Activated CD4-positive, alpha-beta T cell treated with anti-CD3 and anti-CD28 coated beads, Interleukin-2, amount 10 ng/mL, durations not matched to agents 24 days and 14 days (primary cell): Measurements from ENCODE around the gene MED27. TPM values are rescaled to one million over a fixed set of nuclear protein-coding genes. Genes with fewer than 3 reads are reported as not detected.

ENCODE experiments used
- DNase-seq: peaks from one replicate; pipeline ENCODE4 v3.0.0; 2022
- H3K27ac Mint-ChIP-seq: one replicate; pipeline ENCODE4 v1.8.0; 2022; ENCODE audit warnings: mild to moderate bottlenecking, mixed read lengths
- H3K27me3 Mint-ChIP-seq: one replicate; pipeline ENCODE4 v1.8.0; 2022; ENCODE audit warnings: mixed read lengths
- H3K36me3 Mint-ChIP-seq: one replicate; pipeline ENCODE4 v1.8.0; 2022; ENCODE audit warnings: low read depth, mild to moderate bottlenecking, mixed read lengths
- H3K4me1 Mint-ChIP-seq: one replicate; pipeline ENCODE4 v1.8.0; 2021; ENCODE audit warnings: mixed read lengths
- H3K4me3 Mint-ChIP-seq: one replicate; pipeline ENCODE4 v1.8.0; 2022; ENCODE audit warnings: mild to moderate bottlenecking, moderate library complexity, mixed read lengths
- H3K9me3 Mint-ChIP-seq: one replicate; pipeline ENCODE4 v1.8.0; 2021; ENCODE audit warnings: mixed read lengths
- intact Hi-C: fragments of 100-400 bp; cut with micrococcal nuclease; formaldehyde crosslinking; loops from one replicate; pipeline ENCODE4 v1.15.1; 2023
- total RNA-seq: library from RNA; stranded (reverse); gene quantifications from 2 replicates; pipeline ENCODE4 v1.2.3, GENCODE V29; 2022

Gene MED27
- total RNA-seq, 1 donor from 2014 or later, result 41.8 TPM

DNA sequence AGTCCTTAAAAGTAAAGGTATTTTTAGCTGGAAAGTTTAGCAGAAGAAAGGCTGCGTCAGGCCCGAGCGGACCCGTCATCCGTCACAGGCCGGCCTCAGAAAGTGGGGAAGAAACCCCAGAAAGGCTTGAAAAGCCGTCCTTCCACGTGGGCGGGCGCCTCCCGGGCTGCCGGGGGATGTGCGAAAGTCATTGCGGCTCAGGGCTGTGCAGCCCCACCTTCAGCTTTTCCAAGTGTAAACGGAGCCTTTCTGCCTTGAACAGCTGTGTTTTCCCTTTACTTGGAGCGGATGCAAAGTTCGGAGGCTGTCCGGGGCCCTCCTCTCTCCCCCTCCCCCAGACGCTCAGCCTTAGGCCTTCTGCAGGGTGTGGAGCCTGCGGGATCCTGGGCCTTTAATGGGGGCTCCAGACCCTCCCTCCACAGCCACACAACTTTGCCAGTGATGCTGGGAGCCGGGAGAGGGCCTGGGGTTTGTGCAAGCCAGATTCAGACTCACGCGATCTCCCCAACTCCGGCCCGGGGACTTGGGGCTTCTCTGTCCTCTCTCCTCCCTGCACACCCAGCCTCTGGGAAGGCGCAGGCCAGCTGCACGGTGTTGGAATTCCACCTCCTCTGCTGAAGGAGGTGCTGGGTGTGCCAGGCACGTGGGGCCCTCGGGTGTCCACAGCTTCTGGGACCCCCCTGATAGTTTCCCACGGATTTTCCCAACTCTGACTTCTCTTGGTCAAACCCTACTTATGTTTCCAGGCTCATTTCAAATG lies 244.3 kb downstream of the MED27 start:
- Mint-ChIP-seq H3K36me3 (peaks cover 4% of the 10 kb centered on the region), H3K4me3 (no peak overlapping the region), H3K27me3 (peaks cover 2% of the 10 kb centered on the region), H3K9me3 (peaks cover 7% of the 10 kb centered on the region), H3K27ac (no peak overlapping the region), H3K4me1 (peaks cover 25% of the 10 kb centered on the region)
- DNase-seq, result no peak
- intact Hi-C loops, result loop anchor here (10.0 kb wide), 1 partner anchor 169 kb away; no protein-coding TSS in a partner anchor

- H3K27ac Mint-ChIP-seq, result no peak overlapping the region
- intact Hi-C loops, result loop anchor here (10.0 kb wide), 1 partner anchor 170 kb away; no protein-coding TSS in a partner anchor
- peaks cover 4% of the 10 kb centered on the region for H3K36me3 Mint-ChIP-seq
- peaks cover 2% of the 10 kb centered on the region for H3K27me3 Mint-ChIP-seq
- no peak overlapping the region for H3K4me3 Mint-ChIP-seq
- H3K4me1 Mint-ChIP-seq, result peaks cover 19% of the 10 kb centered on the region
- DNase-seq, result no peak
- peaks cover 7% of the 10 kb centered on the region for H3K9me3 Mint-ChIP-seq
Observed at GRCh38 chr9:131834721-131835120, 244.9 kb downstream of the MED27 start.

DNA sequence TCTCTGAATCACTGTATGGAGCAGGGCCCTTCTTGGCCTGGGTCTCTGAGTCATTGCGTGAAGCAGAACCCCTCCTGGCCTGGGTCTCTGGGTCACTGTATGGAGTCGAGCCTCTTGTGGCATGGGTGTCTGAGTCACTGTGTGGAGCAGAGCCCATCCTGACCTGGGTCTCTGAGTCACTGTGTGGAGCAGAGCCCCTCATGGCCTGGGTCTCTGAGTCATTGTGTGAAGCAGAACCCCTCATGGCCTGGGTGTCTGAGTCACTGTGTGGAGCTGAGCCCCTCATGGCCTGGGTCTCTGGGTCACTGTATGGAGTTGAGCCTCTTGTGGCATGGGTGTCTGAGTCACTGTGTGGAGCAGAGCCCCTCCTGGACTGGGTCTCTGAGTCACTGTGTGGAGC lies 245.8 kb downstream of the MED27 start:
- Mint-ChIP-seq H3K9me3 (peaks cover 7% of the 10 kb centered on the region), H3K36me3 (peaks cover 4% of the 10 kb centered on the region), H3K4me1 (peaks cover 14% of the 10 kb centered on the region), H3K27ac (peak overlapping the region; percentile 34), H3K27me3 (peaks cover 2% of the 10 kb centered on the region), H3K4me3 (no peak overlapping the region)
- no peak for DNase-seq
- intact Hi-C loops, result loop anchor here (10.0 kb wide), 1 partner anchor 171 kb away; no protein-coding TSS in a partner anchor

- intact Hi-C loops, result loop anchor here (10.0 kb wide), 1 partner anchor 172 kb away; no protein-coding TSS in a partner anchor
- peak overlapping the region; percentile 3 for H3K27ac Mint-ChIP-seq
Observed at GRCh38 chr9:131833083-131833482, 246.6 kb downstream of the MED27 start.

GRCh38 chr9:131831380-131832165 lies 248.1 kb downstream of the MED27 start:
- H3K4me3 Mint-ChIP-seq, result no peak overlapping the region
- intact Hi-C loops, result loop anchor here (10.0 kb wide), 1 partner anchor 173 kb away; no protein-coding TSS in a partner anchor
- no peak overlapping the region for H3K27ac Mint-ChIP-seq
- peaks cover 10% of the 10 kb centered on the region for H3K4me1 Mint-ChIP-seq
- peaks cover 7% of the 10 kb centered on the region for H3K9me3 Mint-ChIP-seq
- peaks cover 4% of the 10 kb centered on the region for H3K36me3 Mint-ChIP-seq
- DNase-seq, result no peak
- peaks cover 7% of the 10 kb centered on the region for H3K27me3 Mint-ChIP-seq

More at GRCh38 chr9:131833083-131833482, 246.6 kb downstream of the MED27 start:
- H3K27me3 Mint-ChIP-seq, result peaks cover 4% of the 10 kb centered on the region
- peaks cover 12% of the 10 kb centered on the region for H3K4me1 Mint-ChIP-seq
- H3K36me3 Mint-ChIP-seq, result peaks cover 4% of the 10 kb centered on the region
- no peak overlapping the region for H3K4me3 Mint-ChIP-seq
- DNase-seq, result no peak
- peaks cover 7% of the 10 kb centered on the region for H3K9me3 Mint-ChIP-seq

GRCh38 chr9:131827821-131828369 lies 251.8 kb downstream of the MED27 start:
- H3K36me3 Mint-ChIP-seq, result no peaks in the 10 kb centered on the region
- intact Hi-C loops, result no loop called here
- no peak overlapping the region for H3K4me3 Mint-ChIP-seq
- no peaks in the 10 kb centered on the region for H3K9me3 Mint-ChIP-seq
- DNase-seq, result no peak
- H3K27me3 Mint-ChIP-seq, result peaks cover 7% of the 10 kb centered on the region
- H3K27ac Mint-ChIP-seq, result no peak overlapping the region
- peaks cover 4% of the 10 kb centered on the region for H3K4me1 Mint-ChIP-seq

DNA sequence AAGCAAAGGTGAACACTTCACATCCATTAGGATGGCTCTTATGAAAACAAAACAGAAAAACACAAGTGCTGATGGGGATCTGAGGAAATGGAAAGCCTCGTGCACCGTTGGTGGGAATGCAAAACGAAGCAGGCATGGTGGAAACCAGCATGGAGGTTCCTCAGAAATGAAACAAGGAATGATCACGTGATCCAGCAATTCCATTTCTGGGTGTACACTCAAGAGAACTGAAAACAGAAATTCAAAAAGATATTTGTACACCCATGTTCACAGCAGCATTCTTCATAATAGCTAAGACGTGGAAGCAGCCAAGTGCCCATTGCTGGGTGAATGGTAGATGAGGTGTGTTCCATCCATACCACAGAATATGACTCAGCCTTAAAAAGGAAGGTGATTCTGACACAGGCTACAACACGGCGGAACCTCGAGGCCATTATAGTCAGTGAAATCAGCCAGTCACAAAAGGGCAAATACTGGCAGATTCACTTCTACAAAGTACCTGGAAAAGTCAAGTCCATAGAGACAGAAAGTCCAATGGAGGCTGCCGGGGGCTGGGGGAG lies 252.6 kb downstream of the MED27 start:
- intact Hi-C loops, result no loop called here
- peaks cover 7% of the 10 kb centered on the region for H3K27me3 Mint-ChIP-seq
- DNase-seq, result no peak
- no peaks in the 10 kb centered on the region for H3K36me3 Mint-ChIP-seq
- H3K4me3 Mint-ChIP-seq, result no peak overlapping the region
- no peak overlapping the region for H3K27ac Mint-ChIP-seq
- H3K9me3 Mint-ChIP-seq, result no peaks in the 10 kb centered on the region
- H3K4me1 Mint-ChIP-seq, result no peaks in the 10 kb centered on the region

DNA sequence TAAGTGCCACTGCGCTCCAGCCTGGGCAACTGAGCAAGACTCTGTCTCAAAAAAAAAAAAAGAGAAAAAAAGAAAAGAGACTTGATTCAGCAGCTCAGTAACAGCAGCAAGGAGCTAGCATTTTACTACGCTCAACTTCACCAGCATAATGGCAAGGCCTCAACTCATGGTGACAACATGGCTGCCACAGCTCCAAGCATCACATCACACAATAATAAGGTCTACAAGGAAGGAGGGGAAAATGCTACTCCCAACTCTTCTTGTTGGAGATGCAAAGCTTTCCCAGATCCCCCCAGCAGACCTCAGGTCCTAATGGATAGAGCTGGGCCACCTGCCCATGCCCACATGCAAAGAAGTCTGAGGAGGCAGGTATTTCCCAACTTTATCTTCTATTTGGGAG lies 253.6 kb downstream of the MED27 start:
- no peaks in the 10 kb centered on the region for H3K4me1 Mint-ChIP-seq
- no peaks in the 10 kb centered on the region for H3K36me3 Mint-ChIP-seq
- H3K27me3 Mint-ChIP-seq, result peaks cover 14% of the 10 kb centered on the region
- H3K9me3 Mint-ChIP-seq, result no peaks in the 10 kb centered on the region
- no peak overlapping the region for H3K4me3 Mint-ChIP-seq
- intact Hi-C loops, result no loop called here
- H3K27ac Mint-ChIP-seq, result no peak overlapping the region
- no peak for DNase-seq

GRCh38 chr9:131824953-131825495 lies 254.6 kb downstream of the MED27 start:
- intact Hi-C loops, result no loop called here
- no peak for DNase-seq
- Mint-ChIP-seq H3K27ac (no peak overlapping the region), H3K4me3 (no peak overlapping the region), H3K27me3 (peaks cover 17% of the 10 kb centered on the region), H3K4me1 (no peaks in the 10 kb centered on the region), H3K36me3 (no peaks in the 10 kb centered on the region), H3K9me3 (no peaks in the 10 kb centered on the region)

GRCh38 chr9:131824155-131824594 lies 255.5 kb downstream of the MED27 start:
- no peaks in the 10 kb centered on the region for H3K4me1 Mint-ChIP-seq
- no peak overlapping the region for H3K27ac Mint-ChIP-seq
- H3K9me3 Mint-ChIP-seq, result no peaks in the 10 kb centered on the region
- H3K4me3 Mint-ChIP-seq, result no peak overlapping the region
- intact Hi-C loops, result no loop called here
- no peaks in the 10 kb centered on the region for H3K36me3 Mint-ChIP-seq
- H3K27me3 Mint-ChIP-seq, result peaks cover 21% of the 10 kb centered on the region
- no peak for DNase-seq

GRCh38 chr9:131823701-131824146 lies 255.9 kb downstream of the MED27 start:
- Mint-ChIP-seq H3K9me3 (no peaks in the 10 kb centered on the region), H3K4me1 (no peaks in the 10 kb centered on the region), H3K36me3 (no peaks in the 10 kb centered on the region), H3K27me3 (peaks cover 24% of the 10 kb centered on the region), H3K27ac (no peak overlapping the region), H3K4me3 (no peak overlapping the region)
- DNase-seq, result no peak
- intact Hi-C loops, result no loop called here

- Mint-ChIP-seq H3K27me3 (peaks cover 32% of the 10 kb centered on the region), H3K9me3 (no peaks in the 10 kb centered on the region), H3K4me1 (no peaks in the 10 kb centered on the region), H3K4me3 (no peak overlapping the region), H3K36me3 (no peaks in the 10 kb centered on the region), H3K27ac (no peak overlapping the region)
- DNase-seq, result no peak
- intact Hi-C loops, result no loop called here
Observed at GRCh38 chr9:131818089-131818488, 261.6 kb downstream of the MED27 start.

DNA sequence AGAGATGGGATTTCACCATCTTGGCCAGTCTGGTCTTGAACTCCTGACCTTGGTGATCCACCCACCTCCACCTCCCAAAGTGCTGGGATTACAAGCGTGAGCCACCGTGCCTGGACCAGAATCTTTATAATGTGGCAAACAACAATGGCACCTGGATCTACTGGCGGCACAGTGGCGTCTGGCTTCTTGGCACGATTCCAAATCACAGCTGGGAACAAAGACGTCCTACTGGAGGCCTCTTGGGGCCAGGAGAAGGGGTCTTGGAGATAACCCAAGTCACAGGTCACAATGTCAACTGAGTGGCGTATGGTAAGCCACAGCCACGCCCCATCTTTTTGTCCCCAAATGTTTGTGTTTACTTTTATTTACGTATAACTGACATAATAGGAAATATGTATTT lies 262.0 kb downstream of the MED27 start:
- Mint-ChIP-seq H3K4me3 (no peak overlapping the region), H3K27me3 (peaks cover 32% of the 10 kb centered on the region), H3K4me1 (no peaks in the 10 kb centered on the region), H3K9me3 (no peaks in the 10 kb centered on the region), H3K36me3 (no peaks in the 10 kb centered on the region), H3K27ac (no peak overlapping the region)
- no peak for DNase-seq
- intact Hi-C loops, result no loop called here
